Ishikawa (cell line): ENCODE results near the gene SERINC5.

Experiments
- CEBPB ChIP-seq: IDR thresholded peaks from 2 replicates; pipeline ENCODE4 v1.6.1; 2012
- CREB1 ChIP-seq: IDR thresholded peaks from 2 replicates; pipeline ENCODE4 v1.6.1; 2012; ENCODE audit warnings: low read depth
- EGR1 ChIP-seq: IDR thresholded peaks from 2 replicates; pipeline ENCODE4 v1.6.1; 2012
- EP300 ChIP-seq: IDR thresholded peaks from 2 replicates; pipeline ENCODE4 v1.6.1; 2012; ENCODE audit warnings: borderline replicate concordance
- FOXM1 ChIP-seq: IDR thresholded peaks from 2 replicates; pipeline ENCODE4 v1.6.1; 2012; ENCODE audit warnings: low read depth, borderline replicate concordance
- NFIC ChIP-seq: IDR thresholded peaks from 2 replicates; pipeline ENCODE4 v1.6.1; 2012
- RAD21 ChIP-seq: IDR thresholded peaks from 2 replicates; pipeline ENCODE4 v1.6.1; 2012; ENCODE audit warnings: low read depth
- TAF1 ChIP-seq: IDR thresholded peaks from 2 replicates; pipeline ENCODE4 v1.6.1; 2012; ENCODE audit warnings: low read depth, mild to moderate bottlenecking
- TCF12 ChIP-seq: IDR thresholded peaks from 2 replicates; pipeline ENCODE4 v1.6.1; 2012; ENCODE audit warnings: low read depth
- TEAD4 ChIP-seq: IDR thresholded peaks from 2 replicates; pipeline ENCODE4 v1.6.1; 2012
- YY1 ChIP-seq: IDR thresholded peaks from 2 replicates; pipeline ENCODE4 v1.6.1; 2012; ENCODE audit warnings: low read depth
- ZBTB7A ChIP-seq: IDR thresholded peaks from 2 replicates; pipeline ENCODE4 v1.6.1; 2012; ENCODE audit warnings: low read depth
- TF ChIP-seq, protein P1 (sequence below): IDR thresholded peaks from 2 replicates; pipeline ENCODE4 v1.6.1; 2012; ENCODE audit warnings: low read depth, mild to moderate bottlenecking
- TF ChIP-seq, protein P2 (sequence below): IDR thresholded peaks from 2 replicates; pipeline ENCODE4 v1.6.1; 2012
- TF ChIP-seq, protein P3 (sequence below): IDR thresholded peaks from 2 replicates; pipeline ENCODE4 v1.6.1; 2012

SERINC5 gene

DNA sequence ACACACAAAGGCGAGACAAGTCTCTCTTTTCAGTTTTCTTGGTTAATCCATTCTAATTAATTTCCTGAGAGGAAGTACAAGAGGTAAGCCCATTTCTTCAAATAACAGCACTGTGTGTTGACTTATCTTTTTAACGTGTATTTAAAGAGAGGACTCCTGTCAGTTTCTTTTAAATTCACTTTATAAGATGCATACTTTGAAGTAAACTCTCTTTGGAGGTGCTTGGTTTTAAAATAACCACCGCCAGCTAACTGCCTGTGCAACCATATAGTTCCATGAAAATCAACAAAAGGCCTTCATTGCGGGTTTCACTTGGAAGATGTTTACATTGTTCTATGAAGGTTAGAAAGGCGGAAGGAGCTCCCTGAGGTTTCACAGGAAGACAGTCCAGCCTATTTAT is 13.1 kb upstream of the SERINC5 start:
- TF ChIP-seq, protein P1, sequence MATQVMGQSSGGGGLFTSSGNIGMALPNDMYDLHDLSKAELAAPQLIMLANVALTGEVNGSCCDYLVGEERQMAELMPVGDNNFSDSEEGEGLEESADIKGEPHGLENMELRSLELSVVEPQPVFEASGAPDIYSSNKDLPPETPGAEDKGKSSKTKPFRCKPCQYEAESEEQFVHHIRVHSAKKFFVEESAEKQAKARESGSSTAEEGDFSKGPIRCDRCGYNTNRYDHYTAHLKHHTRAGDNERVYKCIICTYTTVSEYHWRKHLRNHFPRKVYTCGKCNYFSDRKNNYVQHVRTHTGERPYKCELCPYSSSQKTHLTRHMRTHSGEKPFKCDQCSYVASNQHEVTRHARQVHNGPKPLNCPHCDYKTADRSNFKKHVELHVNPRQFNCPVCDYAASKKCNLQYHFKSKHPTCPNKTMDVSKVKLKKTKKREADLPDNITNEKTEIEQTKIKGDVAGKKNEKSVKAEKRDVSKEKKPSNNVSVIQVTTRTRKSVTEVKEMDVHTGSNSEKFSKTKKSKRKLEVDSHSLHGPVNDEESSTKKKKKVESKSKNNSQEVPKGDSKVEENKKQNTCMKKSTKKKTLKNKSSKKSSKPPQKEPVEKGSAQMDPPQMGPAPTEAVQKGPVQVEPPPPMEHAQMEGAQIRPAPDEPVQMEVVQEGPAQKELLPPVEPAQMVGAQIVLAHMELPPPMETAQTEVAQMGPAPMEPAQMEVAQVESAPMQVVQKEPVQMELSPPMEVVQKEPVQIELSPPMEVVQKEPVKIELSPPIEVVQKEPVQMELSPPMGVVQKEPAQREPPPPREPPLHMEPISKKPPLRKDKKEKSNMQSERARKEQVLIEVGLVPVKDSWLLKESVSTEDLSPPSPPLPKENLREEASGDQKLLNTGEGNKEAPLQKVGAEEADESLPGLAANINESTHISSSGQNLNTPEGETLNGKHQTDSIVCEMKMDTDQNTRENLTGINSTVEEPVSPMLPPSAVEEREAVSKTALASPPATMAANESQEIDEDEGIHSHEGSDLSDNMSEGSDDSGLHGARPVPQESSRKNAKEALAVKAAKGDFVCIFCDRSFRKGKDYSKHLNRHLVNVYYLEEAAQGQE, result no peak
- TF ChIP-seq EGR1, result no peak
- no peak for TF ChIP-seq TEAD4
- TF ChIP-seq, protein P2, sequence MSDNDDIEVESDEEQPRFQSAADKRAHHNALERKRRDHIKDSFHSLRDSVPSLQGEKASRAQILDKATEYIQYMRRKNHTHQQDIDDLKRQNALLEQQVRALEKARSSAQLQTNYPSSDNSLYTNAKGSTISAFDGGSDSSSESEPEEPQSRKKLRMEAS, result no peak
- no peak for TF ChIP-seq EP300
- no peak for TF ChIP-seq ZBTB7A
- no peak for TF ChIP-seq TAF1
- no peak for TF ChIP-seq TCF12
- TF ChIP-seq NFIC, result no peak
- no peak for TF ChIP-seq CEBPB
- TF ChIP-seq, protein P3, sequence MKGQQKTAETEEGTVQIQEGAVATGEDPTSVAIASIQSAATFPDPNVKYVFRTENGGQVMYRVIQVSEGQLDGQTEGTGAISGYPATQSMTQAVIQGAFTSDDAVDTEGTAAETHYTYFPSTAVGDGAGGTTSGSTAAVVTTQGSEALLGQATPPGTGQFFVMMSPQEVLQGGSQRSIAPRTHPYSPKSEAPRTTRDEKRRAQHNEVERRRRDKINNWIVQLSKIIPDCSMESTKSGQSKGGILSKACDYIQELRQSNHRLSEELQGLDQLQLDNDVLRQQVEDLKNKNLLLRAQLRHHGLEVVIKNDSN, result no peak
- no peak for TF ChIP-seq YY1
- TF ChIP-seq RAD21, result no peak
- no peak for TF ChIP-seq FOXM1
- TF ChIP-seq CREB1, result no peak

DNA sequence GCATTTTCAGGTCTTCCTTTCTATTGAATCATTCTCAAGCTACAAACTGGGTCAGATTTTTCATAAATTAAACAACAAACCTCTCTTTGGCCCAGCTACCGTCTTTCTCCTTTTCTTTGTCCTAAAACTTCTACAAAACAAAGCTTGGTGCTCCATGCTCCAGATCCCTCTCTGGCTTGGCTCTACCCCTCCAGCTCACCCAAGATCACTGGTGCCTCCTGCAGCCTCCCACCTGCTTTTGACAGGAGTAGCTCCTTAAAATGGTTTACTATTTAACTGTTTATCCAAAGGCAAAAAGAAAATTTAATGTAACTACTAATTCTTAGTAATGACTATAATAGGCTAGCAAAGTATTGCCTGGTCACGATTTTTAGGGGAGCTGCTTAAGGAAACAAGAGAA is 10.7 kb upstream of the SERINC5 start:
- TF ChIP-seq EGR1 (no peak), EP300 (no peak), CREB1 (no peak), FOXM1 (no peak), TEAD4 (no peak), TCF12 (no peak), YY1 (no peak), TAF1 (no peak), NFIC (no peak)
- TF ChIP-seq, protein P3, result no peak
- TF ChIP-seq, protein P1, result no peak

DNA sequence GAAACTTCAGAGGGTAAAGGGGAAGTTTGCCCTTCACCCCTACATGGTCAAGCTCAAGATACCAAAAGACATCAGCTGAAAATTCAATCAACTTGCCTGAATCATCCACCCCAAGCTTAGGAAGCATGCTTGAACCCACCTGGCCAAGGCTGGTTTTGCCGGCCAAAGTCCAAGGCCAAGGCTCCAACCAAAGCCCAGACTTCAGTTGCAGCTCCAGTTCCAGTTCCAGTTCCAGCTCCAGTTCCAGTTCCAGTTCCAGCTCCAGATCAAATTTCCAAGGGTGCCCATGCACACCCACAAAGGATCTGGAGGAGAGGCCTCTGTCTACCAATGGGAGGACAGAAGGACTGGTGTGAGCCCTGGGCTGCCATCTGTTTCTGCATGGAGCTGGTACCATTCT is 4.6 kb upstream of the SERINC5 start:
- TF ChIP-seq EGR1, result no peak
- TF ChIP-seq, protein P1, result no peak
- no peak for TF ChIP-seq ZBTB7A
- TF ChIP-seq NFIC, result no peak
- no peak for TF ChIP-seq EP300
- no peak for TF ChIP-seq TEAD4
- no peak for TF ChIP-seq TCF12
- no peak for TF ChIP-seq YY1
- TF ChIP-seq CEBPB, result no peak

DNA sequence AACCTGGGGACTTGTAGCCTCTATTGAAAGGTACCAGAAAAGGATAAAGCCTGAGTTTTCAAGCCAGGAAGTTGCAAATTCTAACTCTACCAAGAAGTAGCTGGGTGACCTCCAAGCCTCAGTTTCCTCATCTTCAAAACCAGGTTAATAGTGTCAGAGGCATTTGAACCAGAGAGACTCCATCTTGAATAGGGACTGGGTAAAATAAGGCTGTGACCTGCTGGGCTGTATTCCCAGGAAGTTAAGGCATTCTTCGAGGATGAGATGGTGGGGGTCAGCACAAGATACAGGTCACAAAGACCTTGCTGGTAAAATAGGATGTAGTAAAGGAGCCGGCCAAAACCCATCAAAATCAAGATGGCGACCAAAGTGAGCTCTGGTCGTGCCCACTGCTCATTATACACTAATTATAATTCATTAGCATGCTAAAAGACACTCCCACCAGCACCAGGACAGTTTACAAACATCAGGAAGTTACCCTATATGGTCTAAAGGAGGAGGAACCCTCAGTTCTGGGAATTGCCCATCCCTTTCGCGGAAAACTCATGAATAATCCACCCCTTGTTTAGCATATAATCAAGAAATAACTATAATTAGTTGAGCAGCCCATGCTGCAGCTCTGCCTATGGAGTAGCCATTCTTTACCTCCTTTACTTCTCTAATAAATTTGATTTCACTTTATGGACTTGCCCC is 3.8 kb upstream of the SERINC5 start:
- TF ChIP-seq CEBPB (no peak), YY1 (no peak), TCF12 (no peak), TEAD4 (no peak), EP300 (no peak), CREB1 (no peak), ZBTB7A (no peak), NFIC (no peak), FOXM1 (no peak), EGR1 (no peak), RAD21 (no peak), TAF1 (no peak)
- TF ChIP-seq, protein P2, result no peak
- TF ChIP-seq, protein P3, result no peak
- TF ChIP-seq, protein P1, result no peak
